NB4 (cell line): ENCODE measurements around the gene NUB1.

Experiments
- DNase-seq: peaks from one replicate; pipeline ENCODE4 v3.0.0; 2010; ENCODE audit warnings: low read depth
- H3K4me3 ChIP-seq: one replicate; pipeline ENCODE4 v1.5.1; 2011; ENCODE audit warnings: mild to moderate bottlenecking, low read depth, low read length, moderate library complexity
- CTCF ChIP-seq: IDR thresholded peaks from one replicate; pipeline ENCODE4 v1.5.1; 2012; ENCODE audit warnings: low read depth, low read length
- MAX ChIP-seq: IDR thresholded peaks from 2 replicates; pipeline ENCODE4 v1.6.1; 2011; ENCODE audit warnings: low read depth, low read length
- MYC ChIP-seq: IDR thresholded peaks from 2 replicates; pipeline ENCODE4 v1.6.1; 2011; ENCODE audit warnings: low read depth, low read length
- POLR2A ChIP-seq: IDR thresholded peaks from 2 replicates; pipeline ENCODE4 v1.6.1; 2011; ENCODE audit warnings: mild to moderate bottlenecking; ENCODE audit not compliant: insufficient read length; ENCODE audit errors: extremely low read depth

NUB1 gene

GRCh38 chr7:151312831-151313809 lies 28.5 kb upstream of the NUB1 start:
- no peak overlapping the region for H3K4me3 ChIP-seq
- DNase-seq: no peak
- no peak for TF ChIP-seq POLR2A
- TF ChIP-seq MYC: no peak
- no peak for TF ChIP-seq CTCF
- TF ChIP-seq MAX: no peak

GRCh38 chr7:151313857-151314256 lies 27.8 kb upstream of the NUB1 start:
- TF ChIP-seq POLR2A: no peak
- no peak for TF ChIP-seq MAX
- TF ChIP-seq MYC: no peak
- no peak for TF ChIP-seq CTCF
- DNase-seq: no peak
- no peak overlapping the region for H3K4me3 ChIP-seq

GRCh38 chr7:151314401-151314800 lies 27.2 kb upstream of the NUB1 start:
- no peak for TF ChIP-seq CTCF
- no peak for TF ChIP-seq POLR2A
- TF ChIP-seq MAX: no peak
- TF ChIP-seq MYC: no peak
- no peak overlapping the region for H3K4me3 ChIP-seq
- DNase-seq: no peak

GRCh38 chr7:151315038-151315655 lies 26.5 kb upstream of the NUB1 start:
- H3K4me3 ChIP-seq: no peak overlapping the region
- peak; percentile 83 for DNase-seq
- TF ChIP-seq MAX (no peak; the same call in 1 of the 2 replicates), MYC (no peak), CTCF (peak; percentile 91)

GRCh38 chr7:151316896-151317295 lies 24.7 kb upstream of the NUB1 start:
- TF ChIP-seq POLR2A (no peak), MAX (no peak), MYC (no peak), CTCF (no peak)
- no peak for DNase-seq
- H3K4me3 ChIP-seq: no peak overlapping the region
